Peyer's patch (tissue), 4 donors: ENCODE results near the gene CYP1A2.

Experiments used
- CTCF ChIP-seq, 6 experiments: fragments of 450-650 bp in 4 of 6; fragments of 200-600 bp in 2 of 6; sonication (generic) in 1 of 6; IDR thresholded peaks; one replicate each; pipeline ENCODE4 v1.5.1; 2017 to 2019; ENCODE audit warnings: antibody characterized with exemption in 6 of 6, mild to moderate bottlenecking in 3 of 6, moderate library complexity in 1 of 6
- POLR2A ChIP-seq, 2 donors: fragments of 450-650 bp; IDR thresholded peaks; one replicate each; pipeline ENCODE4 v1.5.1; 2017; ENCODE audit warnings: antibody characterized with exemption in 2 of 2, mild to moderate bottlenecking in 2 of 2, moderate library complexity in 2 of 2

DNA sequence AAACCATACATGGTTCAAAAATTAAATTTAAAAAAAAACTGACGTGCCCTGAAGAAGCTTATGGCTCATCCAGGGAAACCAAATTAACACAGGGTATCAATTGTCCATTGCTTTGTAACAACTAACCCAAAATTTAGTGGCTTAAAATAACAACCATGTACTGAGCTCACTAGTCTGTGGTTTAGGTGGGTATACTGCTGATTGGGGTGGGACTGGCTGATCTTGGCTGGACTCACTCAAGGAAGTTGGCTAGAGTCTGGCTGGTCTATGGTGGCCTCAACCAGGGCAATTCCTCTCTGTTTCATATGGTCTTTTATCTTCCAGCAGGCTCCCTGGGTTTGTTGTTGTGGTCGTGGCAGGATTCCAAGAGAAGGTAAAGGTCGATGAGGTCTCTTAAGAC is 38.8 kb upstream of the CYP1A2 start:
- TF ChIP-seq POLR2A (IDR thresholded peaks at IDR 0.05) (no peak), CTCF (IDR thresholded peaks at IDR 0.05) (no peak)
